ENCODE results near the gene HHATL.

- TF ChIP-seq ESRRA (CRISPR knock-in tag; IDR thresholded peaks at IDR 0.05; ENCODE audit: borderline replicate concordance) (no peak), ZNF317 (CRISPR knock-in tag; IDR thresholded peaks at IDR 0.05; ENCODE audit: borderline replicate concordance, low read depth) (no peak), MXD4 (CRISPR knock-in tag; IDR thresholded peaks at IDR 0.05; ENCODE audit: borderline replicate concordance) (no peak), IRF1 (CRISPR knock-in tag; IDR thresholded peaks at IDR 0.05) (no peak), JUN (CRISPR knock-in tag; IDR thresholded peaks at IDR 0.05) (no peak), ZNF416 (CRISPR knock-in tag; IDR thresholded peaks at IDR 0.05) (no peak), CTCF (IDR thresholded peaks at IDR 0.05) (no peak), ZNF263 (CRISPR knock-in tag; IDR thresholded peaks at IDR 0.05; ENCODE audit: low read depth) (no peak), AR (CRISPR knock-in tag; IDR thresholded peaks at IDR 0.05) (no peak)
These were observed 41.0 kb downstream of the HHATL start for GRCh38 chr3:42661593-42662022.
